ENCODE measurements around the gene ST7L.
"Not testable (repeated sequence)": the region's sequence is repeated elsewhere in the genome, so short reads cannot be mapped to it uniquely, and the experiment has no call there.

Gene ST7L, protein sequence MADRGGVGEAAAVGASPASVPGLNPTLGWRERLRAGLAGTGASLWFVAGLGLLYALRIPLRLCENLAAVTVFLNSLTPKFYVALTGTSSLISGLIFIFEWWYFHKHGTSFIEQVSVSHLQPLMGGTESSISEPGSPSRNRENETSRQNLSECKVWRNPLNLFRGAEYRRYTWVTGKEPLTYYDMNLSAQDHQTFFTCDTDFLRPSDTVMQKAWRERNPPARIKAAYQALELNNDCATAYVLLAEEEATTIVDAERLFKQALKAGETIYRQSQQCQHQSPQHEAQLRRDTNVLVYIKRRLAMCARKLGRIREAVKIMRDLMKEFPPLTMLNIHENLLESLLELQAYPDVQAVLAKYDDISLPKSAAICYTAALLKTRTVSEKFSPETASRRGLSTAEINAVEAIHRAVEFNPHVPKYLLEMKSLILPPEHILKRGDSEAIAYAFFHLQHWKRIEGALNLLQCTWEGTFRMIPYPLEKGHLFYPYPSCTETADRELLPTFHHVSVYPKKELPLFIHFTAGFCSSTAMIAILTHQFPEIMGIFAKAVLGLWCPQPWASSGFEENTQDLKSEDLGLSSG

GRCh38 chr1:112618721-112619517, at the start of gene ST7L:
ST7L (minus strand) TSS chr1:112619141; CDS start chr1:112619113, 28 bp downstream.
- DNase-seq: peak; percentile 59

DNA sequence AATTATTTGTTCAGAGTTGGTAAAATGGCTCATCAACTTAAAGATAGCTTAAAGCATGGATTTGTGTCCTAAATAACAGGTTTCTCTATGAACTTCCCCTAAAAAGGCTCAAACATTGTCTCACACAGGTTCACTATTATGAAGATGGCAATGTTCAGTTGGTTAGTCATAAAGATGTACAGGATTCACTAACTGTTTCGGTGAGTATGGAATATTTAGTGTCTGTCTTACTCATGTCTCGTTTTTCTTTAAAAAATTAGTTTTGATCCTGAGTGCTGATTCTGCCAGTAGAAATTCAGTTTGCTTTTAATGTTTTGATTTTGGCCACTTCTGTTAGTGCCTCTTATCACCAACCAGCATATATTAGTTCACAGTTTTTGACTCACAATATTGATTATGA, 48.0 kb upstream of the ST7L start:
- no peak for DNase-seq

GRCh38 chr1:112665857-112666256, 46.9 kb upstream of the ST7L start:
- DNase-seq: no peak

- DNase-seq: no peak
Measured at GRCh38 chr1:112651205-112651604, 32.3 kb upstream of the ST7L start.

- no peak for DNase-seq
Measured at GRCh38 chr1:112646225-112646624, 27.3 kb upstream of the ST7L start.

DNA sequence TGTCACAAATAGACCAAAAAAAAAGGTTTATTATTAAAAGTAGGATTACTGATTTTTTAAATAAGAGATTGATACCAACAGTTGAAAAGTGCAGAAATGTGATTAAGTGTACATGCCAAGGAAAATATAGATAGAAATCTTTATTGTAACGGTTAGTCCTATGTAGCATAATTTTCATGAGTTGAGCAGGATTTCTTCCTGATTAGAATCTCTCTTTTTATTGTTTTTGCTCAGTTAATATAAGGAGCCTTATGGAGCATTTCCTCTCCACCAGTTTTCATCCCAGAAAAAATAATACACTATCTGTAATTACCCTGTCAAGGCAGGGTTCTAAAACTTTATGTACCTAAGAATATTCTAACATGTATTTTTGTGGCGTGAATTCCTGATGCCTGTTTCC, 24.1 kb upstream of the ST7L start:
- no peak for DNase-seq

- not testable (repeated sequence) for DNase-seq
Measured at GRCh38 chr1:112640437-112640836, 21.5 kb upstream of the ST7L start.

- DNase-seq: no peak
Measured at GRCh38 chr1:112638110-112638428, 19.1 kb upstream of the ST7L start.

DNA sequence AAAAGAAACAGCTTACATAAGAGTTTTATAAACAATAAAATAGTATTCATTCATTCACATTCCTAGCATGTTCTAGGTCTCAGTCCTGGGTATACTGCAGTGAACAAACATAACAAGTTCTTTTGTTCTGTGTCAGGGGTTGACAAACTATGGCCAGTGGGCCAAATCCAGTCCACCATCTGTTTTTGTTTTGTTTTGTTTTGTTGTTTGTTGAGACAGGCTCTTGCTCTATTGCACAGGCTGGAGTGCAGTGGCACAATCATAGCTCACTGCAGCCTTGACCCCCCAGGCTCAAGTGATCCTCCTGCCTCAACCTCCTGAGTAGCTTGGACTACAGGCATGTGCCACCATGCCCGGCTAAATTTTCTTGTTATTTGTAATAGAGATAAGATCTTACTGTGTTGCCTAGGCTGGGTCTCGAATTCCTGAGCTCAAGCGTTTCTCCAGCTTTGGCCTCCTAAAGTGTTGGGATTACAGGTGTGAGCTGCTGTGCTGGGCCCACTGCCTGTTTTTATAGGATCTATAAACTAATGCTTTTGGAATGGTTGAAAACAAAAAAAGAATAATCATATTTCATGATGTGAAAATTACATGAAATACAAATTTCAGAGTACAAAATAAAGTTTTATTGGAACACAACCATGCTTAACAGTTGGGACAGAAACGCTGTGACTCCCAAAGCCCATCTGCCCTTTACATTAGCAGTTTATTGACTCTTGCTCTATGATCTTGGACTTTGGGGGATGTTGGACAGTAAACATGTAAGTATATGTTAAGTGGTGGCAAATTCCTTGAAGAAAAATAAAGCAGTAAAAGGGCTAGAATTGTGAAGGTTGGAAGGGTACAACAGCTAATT, 18.5 kb upstream of the ST7L start:
- no peak for DNase-seq

GRCh38 chr1:112636597-112637253, 17.8 kb upstream of the ST7L start:
- DNase-seq: no peak

GRCh38 chr1:112636056-112636455, 17.1 kb upstream of the ST7L start:
- no peak for DNase-seq

GRCh38 chr1:112634367-112634766, 15.4 kb upstream of the ST7L start:
- no peak for DNase-seq

GRCh38 chr1:112633628-112634027, 14.7 kb upstream of the ST7L start:
- DNase-seq: no peak

- no peak for DNase-seq
Measured at GRCh38 chr1:112629256-112629655, 10.3 kb upstream of the ST7L start.

DNA sequence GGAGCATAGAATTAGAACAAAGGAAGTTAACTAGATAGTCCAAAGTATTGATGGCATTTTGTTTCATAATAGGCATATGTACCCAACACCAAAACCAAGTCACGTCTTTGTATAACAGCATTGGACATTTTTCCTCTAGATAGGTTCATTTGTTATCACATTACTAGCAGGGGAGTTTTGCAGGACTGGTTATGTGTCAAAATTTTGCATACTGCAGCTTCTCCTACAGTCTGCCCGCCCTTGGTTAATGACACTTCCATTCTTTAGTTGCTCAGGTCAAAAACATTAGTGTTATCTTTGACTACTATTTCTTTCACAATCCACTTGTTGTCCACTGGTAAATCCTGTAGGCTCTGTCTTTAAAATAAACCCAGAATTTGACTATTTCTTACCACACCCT, 9.6 kb upstream of the ST7L start:
- DNase-seq: no peak

- no peak for DNase-seq
Measured at GRCh38 chr1:112626887-112627286, 7.9 kb upstream of the ST7L start.

DNA sequence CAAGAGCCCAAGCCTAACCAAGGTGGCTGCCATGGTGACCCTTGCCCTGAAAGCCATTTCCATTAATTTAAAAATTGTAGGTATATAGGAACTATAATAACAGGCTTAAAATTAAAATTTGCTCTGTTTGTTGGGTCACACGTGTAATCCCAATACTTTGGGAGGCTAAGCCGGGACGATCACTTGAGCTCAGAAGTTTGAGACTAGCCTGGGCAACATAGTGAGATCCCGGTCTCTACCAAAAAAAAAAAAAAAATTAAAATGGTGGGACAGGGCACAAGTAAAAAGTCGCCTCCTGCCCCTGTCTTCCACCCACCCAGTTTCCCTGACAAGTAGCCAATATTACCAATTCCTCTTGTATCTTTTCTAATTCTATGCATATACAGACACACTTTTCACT, 7.3 kb upstream of the ST7L start:
- no peak for DNase-seq

DNA sequence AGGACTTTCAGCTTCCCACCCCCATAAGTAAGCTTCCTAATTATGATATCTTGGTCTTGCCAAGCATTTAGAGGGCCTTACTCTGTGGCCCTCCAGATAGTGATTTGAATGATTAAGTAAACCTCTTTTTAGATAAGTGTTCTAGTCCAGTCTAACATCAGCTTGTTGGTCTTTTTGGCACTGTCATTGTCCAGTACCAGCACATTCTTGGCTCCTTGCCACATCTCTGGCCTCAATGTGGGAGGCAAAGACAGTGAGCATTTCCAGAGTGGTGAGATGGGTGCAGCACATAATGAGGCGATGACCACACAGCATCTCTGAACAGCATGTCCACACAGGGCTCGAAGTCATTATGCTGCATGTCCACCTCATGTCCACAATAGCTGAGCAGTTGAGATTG, 6.8 kb upstream of the ST7L start:
- no peak for DNase-seq

GRCh38 chr1:112624493-112624892, 5.6 kb upstream of the ST7L start:
- DNase-seq: not testable (repeated sequence)

DNA sequence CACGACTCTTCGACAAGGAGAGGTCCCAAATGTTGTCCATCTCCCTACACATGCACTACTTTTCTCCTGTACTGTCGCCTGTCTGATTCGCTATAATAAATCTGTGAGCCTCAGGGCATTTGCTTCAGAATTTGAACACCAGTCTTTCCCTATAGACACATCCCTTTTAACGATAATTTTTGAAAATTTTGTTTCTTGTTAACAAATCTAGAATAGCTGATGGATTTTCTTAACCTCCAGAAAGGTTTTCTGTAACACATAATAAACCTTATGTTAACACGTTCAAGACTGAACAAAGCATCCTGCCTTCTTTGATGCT, 1.4 kb upstream of the ST7L start:
- no peak for DNase-seq

- peak; percentile 86 for DNase-seq
Measured at GRCh38 chr1:112619518-112620376, 806 bp upstream of the ST7L start, which contains the start of gene CAPZA1. CAPZA1 (plus strand) TSS chr1:112619832; CDS start chr1:112619845, 13 bp downstream.

Data from NCI-H510A (cell line).